GM12878 (cell line): Measurements from ENCODE around the gene MSLN. TPM values are rescaled to one million over a fixed set of nuclear protein-coding genes. Genes with fewer than 3 reads are reported as not detected.

ENCODE experiments used
- ATAC-seq: fragments of 200-7000 bp; cut with Tn5 transposase; 3 replicates; pipeline ENCODE4 v1.9.1; 2020; ENCODE audit warnings: mild to moderate bottlenecking, moderate library complexity
- BruUV-seq: library from RNA; stranded (reverse); fragments of 400-500 nt; replicated peaks from 2 replicates; lab custom pipeline; 2021; lab: Mats Ljungman, UMichigan
- CTCF ChIA-PET: fragments of 300-600 bp; sonication (Branson Sonifier 250); formaldehyde crosslinking; extraction: SDS; loops from one replicate; lab custom pipeline; 2021; ENCODE audit warnings: inconsistent platforms; lab: Yijun Ruan, JAX
- POLR2A ChIA-PET: fragments of 350-600 bp; formaldehyde crosslinking; extraction: SDS; loops from one replicate; lab custom pipeline; 2021; ENCODE audit warnings: inconsistent platforms; lab: Charles Lee
- RAD21 ChIA-PET: fragments of 300-600 bp; sonication (Branson Sonifier 250); formaldehyde crosslinking; loops from one replicate; lab custom pipeline; 2023; ENCODE audit warnings: antibody characterized with exemption; ENCODE audit not compliant: unreplicated experiment; lab: Charles Lee
- SMC1A ChIA-PET: fragments of 300-600 bp; sonication (Branson Sonifier 250); formaldehyde crosslinking; loops from one replicate; lab custom pipeline; 2023; ENCODE audit not compliant: unreplicated experiment, uncharacterized antibody; lab: Charles Lee
- DNase-seq: peaks from one replicate; pipeline ENCODE4 v3.0.0-alpha.2; 2011; ENCODE audit warnings: low read depth, low spot score
- FAIRE-seq: peaks from 3 replicates; lab custom pipeline; 2011; peaks lifted over from hg19 to GRCh38; lab: Jason Lieb, UNC
- H2AFZ ChIP-seq: 2 replicates; pipeline ENCODE4 v1.6.0; 2011; ENCODE audit warnings: low read depth, low read length, control low read depth; ENCODE audit not compliant: control insufficient read depth
- H3K27ac ChIP-seq: 2 replicates; pipeline ENCODE4 v1.5.1; 2011; ENCODE audit warnings: control low read depth; ENCODE audit not compliant: control insufficient read depth, insufficient read depth
- H3K27me3 ChIP-seq, 2 experiments: replicated peaks in 1 of 2; 2 replicates each; pipeline versions ENCODE4 v1.6.0 to v1.6.1; 2011; ENCODE audit warnings: low read length in 1 of 2; ENCODE audit not compliant: control insufficient read depth in 2 of 2, insufficient read depth in 2 of 2
- H3K36me3 ChIP-seq, 2 experiments: 2 replicates each; pipeline ENCODE4 v1.5.1; 2011; ENCODE audit warnings: low read length in 1 of 2; ENCODE audit not compliant: control insufficient read depth in 2 of 2, insufficient read depth in 2 of 2
- H3K4me1 ChIP-seq: 2 replicates; pipeline ENCODE4 v1.6.1; 2011; ENCODE audit warnings: mild to moderate bottlenecking, low read length, moderate library complexity, mixed read lengths; ENCODE audit not compliant: control insufficient read depth, insufficient read depth
- H3K4me2 ChIP-seq: 2 replicates; pipeline ENCODE4 v1.6.0; 2011; ENCODE audit warnings: control low read depth; ENCODE audit not compliant: control insufficient read depth, insufficient read depth
- H3K4me3 ChIP-seq: fragments of 200-600 bp; sonication (generic); 2 replicates; pipeline ENCODE4 v1.5.1; 2016
- H3K79me2 ChIP-seq: 2 replicates; pipeline ENCODE4 v1.6.0; 2011; ENCODE audit warnings: low read length; ENCODE audit not compliant: control insufficient read depth, insufficient read depth
- H3K9ac ChIP-seq: 2 replicates; pipeline ENCODE4 v1.8.0; 2011; ENCODE audit warnings: low read length, control low read depth, mixed read lengths; ENCODE audit not compliant: control insufficient read depth, insufficient read depth
- H3K9me3 ChIP-seq: replicated peaks from 3 replicates; pipeline ENCODE4 v1.5.1; 2011; ENCODE audit warnings: mild to moderate bottlenecking, low read length; ENCODE audit not compliant: control insufficient read depth, insufficient read depth
- H4K20me1 ChIP-seq: 2 replicates; pipeline ENCODE4 v1.6.0; 2011; ENCODE audit not compliant: control insufficient read depth, insufficient read depth
- CHD4 ChIP-seq: fragments of 200-600 bp; sonication (generic); IDR thresholded peaks from 2 replicates; pipeline ENCODE4 v1.6.1; 2016; ENCODE audit warnings: mild to moderate bottlenecking
- E4F1 ChIP-seq: fragments of 450-650 bp; IDR thresholded peaks from 2 replicates; pipeline ENCODE4 v1.6.1; 2018; ENCODE audit warnings: borderline replicate concordance, mild to moderate bottlenecking; ENCODE audit not compliant: partially characterized antibody
- EP300 ChIP-seq, 2 experiments: fragments of 150-350 bp in 1 of 2; IDR thresholded peaks; 2 replicates each; pipeline ENCODE4 v1.6.1; 2011 to 2012; ENCODE audit warnings: low read depth in 2 of 2, low read length in 2 of 2, borderline replicate concordance in 1 of 2, improper control_type of control experiment in 1 of 2, inconsistent platforms in 1 of 2; ENCODE audit not compliant: control insufficient read depth in 1 of 2
- ETV6 ChIP-seq, 2 experiments: fragments of 450-650 bp in 1 of 2; IDR thresholded peaks in 1 of 2; conservative IDR thresholded peaks in 1 of 2; 2 replicates each; pipeline ENCODE4 v1.6.1; 2014; ENCODE audit warnings: antibody characterized with exemption in 1 of 2, borderline replicate concordance in 1 of 2, low read depth in 1 of 2, mild to moderate bottlenecking in 1 of 2, moderate library complexity in 1 of 2
- FOXK2 ChIP-seq: fragments of 450-650 bp; IDR thresholded peaks from 2 replicates; pipeline ENCODE4 v1.6.1; 2017; ENCODE audit warnings: mild to moderate bottlenecking, moderate library complexity
- IKZF2 ChIP-seq, 2 experiments: fragments of 450-650 bp; IDR thresholded peaks; 2 replicates each; pipeline ENCODE4 v1.6.1; 2017; ENCODE audit warnings: mild to moderate bottlenecking in 2 of 2, moderate library complexity in 2 of 2
- NRF1 ChIP-seq: conservative IDR thresholded peaks from 2 replicates; pipeline ENCODE4 v1.6.1; 2011; ENCODE audit warnings: mild to moderate bottlenecking, low read depth, low read length, improper control_type of control experiment
- RUNX3 ChIP-seq: IDR thresholded peaks from 2 replicates; pipeline ENCODE4 v1.6.1; 2012; ENCODE audit warnings: low read length, inconsistent platforms
- SMAD5 ChIP-seq: IDR thresholded peaks from 2 replicates; pipeline ENCODE4 v1.6.1; 2016; ENCODE audit warnings: antibody characterized with exemption, low read depth
- TARDBP ChIP-seq: IDR thresholded peaks from 2 replicates; pipeline ENCODE4 v1.6.1; 2016; ENCODE audit warnings: borderline replicate concordance
- ZNF384 ChIP-seq: IDR thresholded peaks from 2 replicates; pipeline ENCODE4 v1.6.1; 2012; ENCODE audit warnings: low read depth, mild to moderate bottlenecking, low read length, improper control_type of control experiment, borderline replicate concordance
- WGBS: methylation state at CpG from one replicate; pipeline ENCODE4 v1.1.6; 2016; ENCODE audit warnings: low lambda C conversion rate; ENCODE audit not compliant: insufficient replicate concordance, insufficient coverage; ENCODE audit errors: missing lambda C conversion rate; 5-methylcytosine and 5-hydroxymethylcytosine counted together
- in situ Hi-C: fragments of 300-500 bp; cut with MboI; formaldehyde crosslinking; loops from 9 replicates; pipeline ENCODE4 v1.14.3; 2018; ENCODE audit warnings: mixed read lengths
- intact Hi-C: fragments of 100-400 bp; cut with micrococcal nuclease; formaldehyde crosslinking; loops from one replicate; pipeline ENCODE4 v1.14.2; 2022; ENCODE audit not compliant: unreplicated experiment
- polyA plus RNA-seq, 11 experiments: library from polyadenylated mRNA; depleted of rRNA in 4 of 11; unstranded in 6 of 11; stranded (reverse) in 5 of 11; fragments of >200 nt; fragmentation: Nextera tagmentation in 4 of 11; fragmentation: Illumina TruSeq in 1 of 11; extraction: Ambion mirVana in 4 of 11; extraction: Trizol in 1 of 11; gene quantifications; 1 replicate in 1 of 11; 2 replicates in 10 of 11; pipeline versions ENCODE4 v1.2.1 to v1.2.3, GENCODE V29; 2011 to 2016; ENCODE audit warnings: inconsistent platforms in 2 of 11, missing spikeins in 2 of 11, low read depth in 1 of 11
- total RNA-seq, 4 experiments: library from RNA; depleted of rRNA in 3 of 4; stranded (reverse); fragments of >200 nt in 3 of 4; fragmentation: Illumina TruSeq in 1 of 4; extraction: Trizol in 1 of 4; gene quantifications; 2 replicates each; pipeline versions ENCODE4 v1.2.1 to v1.2.3, GENCODE V29; 2013 to 2021
- TF ChIP-seq, protein P1 (sequence below): fragments of 450-650 bp; IDR thresholded peaks from 2 replicates; pipeline ENCODE4 v1.6.1; 2017; ENCODE audit warnings: low read depth, mild to moderate bottlenecking, moderate library complexity

Gene MSLN
- total and polyA plus RNA-seq, 10 of the 15 experiments (the other 5 are each of a cell fraction or from before 2014, with no cell fraction given) = 0.08 TPM; not detected in 9

- Histone ChIP-seq H3K9ac (no peak overlapping the region), H3K4me3 (no peak overlapping the region), H3K79me2 (no peaks in the 10 kb centered on the region), H3K27me3 (no peaks in the 10 kb centered on the region; a peak in 1 of 4 replicates), H3K4me1 (no peaks in the 10 kb centered on the region; the same call in 1 of the 2 replicates), H3K9me3 (no peaks in the 10 kb centered on the region), H4K20me1 (no peaks in the 10 kb centered on the region)
- POLR2A ChIA-PET = no interaction called here
- RAD21 ChIA-PET = no interaction called here
- intact Hi-C loops = no loop called here
- 58% methylated on average over 15 of the region's 15 CpGs for WGBS
- no peak for TF ChIP-seq NRF1
- TF ChIP-seq RUNX3 = 0 out of 2 replicates have a peak, but pooled peaks have one; percentile 8
- TF ChIP-seq, all 136 proteins: peak for 1
- ChIA-PET SMC1A (no interaction called here), CTCF (no interaction called here)
- no peak for FAIRE-seq
- DNase-seq = no peak
- no peak for ATAC-seq
- Histone ChIP-seq H2AFZ (no peak overlapping the region), H3K4me2 (no peak overlapping the region), H3K36me3 (no peaks in the 10 kb centered on the region), H3K27ac (no peak overlapping the region)
- in situ Hi-C loops = no loop called here
- BruUV-seq = no TSS peak
These were observed 55.3 kb downstream of the MSLN start for GRCh38 chr16:815861-816260.

- H4K20me1 ChIP-seq = no peaks in the 10 kb centered on the region
- no peak overlapping the region for H3K4me2 ChIP-seq
- RAD21 ChIA-PET = no interaction called here
- H2AFZ ChIP-seq = no peak overlapping the region
- BruUV-seq = no TSS peak
- SMC1A ChIA-PET = no interaction called here
- H3K36me3 ChIP-seq = no peaks in the 10 kb centered on the region
- no peak overlapping the region for H3K9ac ChIP-seq
- no peak for FAIRE-seq
- POLR2A ChIA-PET = interaction anchor here (0.7 kb wide), 1 partner anchor 1597 kb away, joined by 5 read pairs; no protein-coding TSS in a partner anchor
- WGBS = 26% methylated on average over 63 of the region's 71 CpGs
- no peak for ATAC-seq
- H3K4me1 ChIP-seq = no peaks in the 10 kb centered on the region
- intact Hi-C loops (no loop called here), in situ Hi-C loops (no loop called here)
- no peaks in the 10 kb centered on the region; a peak in 1 of 4 replicates for H3K27me3 ChIP-seq
- CTCF ChIA-PET = no interaction called here
- no peaks in the 10 kb centered on the region for H3K79me2 ChIP-seq
- H3K27ac ChIP-seq = no peak overlapping the region
- H3K9me3 ChIP-seq = no peaks in the 10 kb centered on the region; the same call in 2 of the 3 replicates
- no peak overlapping the region for H3K4me3 ChIP-seq
- no peak for DNase-seq
- TF ChIP-seq TARDBP (no peak), E4F1 (no peak), IKZF2 (IDR thresholded peaks at IDR 0.05) (no peak), CHD4 (no peak), ZNF384 (no peak), ETV6 (conservative IDR thresholded peaks at IDR 0.05 in 1 of 2, IDR thresholded peaks at IDR 0.05 in 1 of 2; ENCODE audit: borderline replicate concordance in 1 of 2, low read depth in 1 of 2) (no peak), SMAD5 (no peak), FOXK2 (no peak), EP300 (IDR thresholded peaks at IDR 0.05; ENCODE audit: borderline replicate concordance in 1 of 2, control insufficient read depth in 1 of 2, low read depth in 2 of 2, low read length in 2 of 2) (no peak)
- TF ChIP-seq, protein P1, sequence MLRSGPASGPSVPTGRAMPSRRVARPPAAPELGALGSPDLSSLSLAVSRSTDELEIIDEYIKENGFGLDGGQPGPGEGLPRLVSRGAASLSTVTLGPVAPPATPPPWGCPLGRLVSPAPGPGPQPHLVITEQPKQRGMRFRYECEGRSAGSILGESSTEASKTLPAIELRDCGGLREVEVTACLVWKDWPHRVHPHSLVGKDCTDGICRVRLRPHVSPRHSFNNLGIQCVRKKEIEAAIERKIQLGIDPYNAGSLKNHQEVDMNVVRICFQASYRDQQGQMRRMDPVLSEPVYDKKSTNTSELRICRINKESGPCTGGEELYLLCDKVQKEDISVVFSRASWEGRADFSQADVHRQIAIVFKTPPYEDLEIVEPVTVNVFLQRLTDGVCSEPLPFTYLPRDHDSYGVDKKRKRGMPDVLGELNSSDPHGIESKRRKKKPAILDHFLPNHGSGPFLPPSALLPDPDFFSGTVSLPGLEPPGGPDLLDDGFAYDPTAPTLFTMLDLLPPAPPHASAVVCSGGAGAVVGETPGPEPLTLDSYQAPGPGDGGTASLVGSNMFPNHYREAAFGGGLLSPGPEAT = no peak
These were observed 56.7 kb downstream of the MSLN start for GRCh38 chr16:817001-817906.
